Suprapubic skin (tissue), 3 donors: ENCODE measurements around the gene SMR3A.

Experiments used
- POLR2A ChIP-seq, 2 donors: fragments of 450-650 bp; IDR thresholded peaks; one replicate each; pipeline ENCODE4 v1.6.1; 2017; ENCODE audit warnings: antibody characterized with exemption in 2 of 2, mild to moderate bottlenecking in 2 of 2, moderate library complexity in 2 of 2
- TF ChIP-seq, protein P1 (sequence below), 2 donors: fragments of 200-600 bp in 1 of 2; fragments of 450-650 bp in 1 of 2; sonication (generic) in 1 of 2; IDR thresholded peaks; one replicate each; pipeline ENCODE4 v1.5.1; 2016 to 2019; ENCODE audit warnings: antibody characterized with exemption in 2 of 2, mild to moderate bottlenecking in 1 of 2, moderate library complexity in 1 of 2

DNA sequence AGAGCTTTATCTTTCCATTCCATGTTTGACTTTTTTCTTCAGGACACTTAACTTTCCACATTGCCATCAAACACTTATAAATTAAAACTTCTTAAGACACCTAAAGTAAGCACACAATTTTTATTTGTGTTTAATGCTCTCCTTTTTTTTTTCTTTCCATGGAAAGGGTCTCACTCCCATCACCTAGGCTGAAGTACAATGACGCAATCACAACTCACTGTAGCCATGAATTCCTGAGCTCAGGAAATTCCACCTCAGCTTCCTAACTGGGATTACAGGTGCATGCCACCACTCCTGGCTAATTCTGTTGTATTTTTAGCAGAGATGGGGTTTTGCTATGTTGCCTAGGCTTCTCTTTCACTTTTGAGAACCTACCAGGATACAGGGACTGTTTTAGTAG is 7.3 kb downstream of the SMR3A start:
- TF ChIP-seq, protein P1, sequence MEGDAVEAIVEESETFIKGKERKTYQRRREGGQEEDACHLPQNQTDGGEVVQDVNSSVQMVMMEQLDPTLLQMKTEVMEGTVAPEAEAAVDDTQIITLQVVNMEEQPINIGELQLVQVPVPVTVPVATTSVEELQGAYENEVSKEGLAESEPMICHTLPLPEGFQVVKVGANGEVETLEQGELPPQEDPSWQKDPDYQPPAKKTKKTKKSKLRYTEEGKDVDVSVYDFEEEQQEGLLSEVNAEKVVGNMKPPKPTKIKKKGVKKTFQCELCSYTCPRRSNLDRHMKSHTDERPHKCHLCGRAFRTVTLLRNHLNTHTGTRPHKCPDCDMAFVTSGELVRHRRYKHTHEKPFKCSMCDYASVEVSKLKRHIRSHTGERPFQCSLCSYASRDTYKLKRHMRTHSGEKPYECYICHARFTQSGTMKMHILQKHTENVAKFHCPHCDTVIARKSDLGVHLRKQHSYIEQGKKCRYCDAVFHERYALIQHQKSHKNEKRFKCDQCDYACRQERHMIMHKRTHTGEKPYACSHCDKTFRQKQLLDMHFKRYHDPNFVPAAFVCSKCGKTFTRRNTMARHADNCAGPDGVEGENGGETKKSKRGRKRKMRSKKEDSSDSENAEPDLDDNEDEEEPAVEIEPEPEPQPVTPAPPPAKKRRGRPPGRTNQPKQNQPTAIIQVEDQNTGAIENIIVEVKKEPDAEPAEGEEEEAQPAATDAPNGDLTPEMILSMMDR (IDR thresholded peaks at IDR 0.05): no peak
- no peak for TF ChIP-seq POLR2A (IDR thresholded peaks at IDR 0.05)
